Kidney epithelial cell (primary cell): ENCODE results near the gene RTEL1. TPM values are rescaled to one million over a fixed set of nuclear protein-coding genes. Genes with fewer than 3 reads are reported as not detected.

Experiments used
- DNase-seq: peaks from one replicate; pipeline ENCODE4 v3.0.0-alpha.2; 2010; ENCODE audit warnings: low read depth
- H3K27me3 ChIP-seq: 2 replicates; pipeline ENCODE4 v1.6.0; 2011; ENCODE audit warnings: low read length; ENCODE audit not compliant: control insufficient read depth, insufficient read depth
- H3K36me3 ChIP-seq: 2 replicates; pipeline ENCODE4 v1.5.1; 2011; ENCODE audit warnings: low read length; ENCODE audit not compliant: control insufficient read depth, insufficient read depth
- H3K4me3 ChIP-seq: 2 replicates; pipeline ENCODE4 v1.5.1; 2011; ENCODE audit warnings: low read depth, mild to moderate bottlenecking, control low read depth, low read length
- CTCF ChIP-seq: IDR thresholded peaks from 2 replicates; pipeline ENCODE4 v1.5.1; 2011; ENCODE audit warnings: mild to moderate bottlenecking, moderate library complexity, low read length, control low read depth, inconsistent platforms; ENCODE audit not compliant: insufficient read depth, poor library complexity, severe bottlenecking
- total RNA-seq: library from RNA; depleted of rRNA; stranded (reverse); fragments of >200 nt; gene quantifications from 2 replicates; pipeline ENCODE4 v1.2.3, GENCODE V29; 2015

The RTEL1 gene
- total RNA-seq, 1 donor from 2014 or later: 30.7 TPM

GRCh38 chr20:63641146-63641791 is 16.8 kb upstream of the RTEL1 start:
- H3K36me3 ChIP-seq: no peaks in the 10 kb centered on the region
- DNase-seq: no peak
- no peaks in the 10 kb centered on the region for H3K27me3 ChIP-seq
- TF ChIP-seq CTCF: no peak
- peak overlapping the region; percentile 35 for H3K4me3 ChIP-seq

GRCh38 chr20:63641792-63642523 is 16.2 kb upstream of the RTEL1 start:
- TF ChIP-seq CTCF: peak; percentile 37
- no peaks in the 10 kb centered on the region for H3K36me3 ChIP-seq
- DNase-seq: no peak
- H3K4me3 ChIP-seq: peak overlapping the region; percentile 36
- no peaks in the 10 kb centered on the region for H3K27me3 ChIP-seq

- Histone ChIP-seq H3K27me3 (no peaks in the 10 kb centered on the region), H3K36me3 (no peaks in the 10 kb centered on the region), H3K4me3 (peak overlapping the region; percentile 36)
- no peak for TF ChIP-seq CTCF
- DNase-seq: no peak
Measured at GRCh38 chr20:63642527-63643247, 15.4 kb upstream of the RTEL1 start.

GRCh38 chr20:63643499-63643898 is 14.6 kb upstream of the RTEL1 start:
- no peak for TF ChIP-seq CTCF
- H3K27me3 ChIP-seq: no peaks in the 10 kb centered on the region
- H3K4me3 ChIP-seq: no peak overlapping the region
- no peak for DNase-seq
- no peaks in the 10 kb centered on the region for H3K36me3 ChIP-seq

- no peaks in the 10 kb centered on the region for H3K27me3 ChIP-seq
- H3K4me3 ChIP-seq: no peak overlapping the region
- DNase-seq: no peak
- no peak for TF ChIP-seq CTCF
- no peaks in the 10 kb centered on the region for H3K36me3 ChIP-seq
Measured at GRCh38 chr20:63643946-63644345, 14.2 kb upstream of the RTEL1 start.
